ENCODE measurements around the gene ETFA.
"Not testable (repeated sequence)": the region's sequence is repeated elsewhere in the genome, so short reads cannot be mapped to it uniquely, and the experiment has no call there.

Gene ETFA

DNA sequence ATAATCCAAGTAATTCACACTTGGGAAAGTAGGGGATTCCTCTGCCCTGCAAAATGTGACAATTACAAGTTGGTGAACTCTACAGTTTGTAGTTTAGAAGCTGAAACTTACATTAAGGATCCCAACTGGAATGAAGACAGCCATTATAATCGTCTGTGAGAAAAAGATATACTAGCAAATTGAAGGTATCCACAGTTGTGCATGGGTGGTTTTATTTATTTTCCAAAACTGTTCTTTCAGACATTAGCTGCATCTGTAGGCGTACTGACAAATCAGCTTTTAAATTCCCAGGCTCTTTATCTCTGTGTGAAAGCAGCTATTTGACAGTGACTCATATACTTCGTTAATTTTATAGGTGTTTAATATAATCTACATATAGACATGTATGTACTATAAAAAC is 12.8 kb upstream of the ETFA start:
- DNase-seq = no peak

DNA sequence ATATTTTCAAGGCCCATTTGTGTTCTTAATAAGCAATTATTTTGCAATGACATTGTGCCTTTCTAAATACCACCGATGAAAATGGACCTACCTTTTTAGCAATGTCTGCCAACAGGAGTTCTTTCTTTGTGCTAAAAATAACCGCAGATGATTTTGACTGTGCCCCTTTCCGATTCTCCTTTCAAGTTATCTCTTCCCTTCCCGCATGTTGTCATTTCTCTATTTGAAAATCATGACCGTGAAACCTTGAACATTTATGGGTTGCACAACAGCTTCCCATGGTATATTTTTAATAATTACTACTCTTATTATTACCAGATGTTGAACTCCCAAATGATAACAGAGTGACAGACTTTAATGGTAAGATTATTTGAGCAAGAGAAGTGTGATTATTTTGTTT is 10.3 kb upstream of the ETFA start:
- no peak for DNase-seq

DNA sequence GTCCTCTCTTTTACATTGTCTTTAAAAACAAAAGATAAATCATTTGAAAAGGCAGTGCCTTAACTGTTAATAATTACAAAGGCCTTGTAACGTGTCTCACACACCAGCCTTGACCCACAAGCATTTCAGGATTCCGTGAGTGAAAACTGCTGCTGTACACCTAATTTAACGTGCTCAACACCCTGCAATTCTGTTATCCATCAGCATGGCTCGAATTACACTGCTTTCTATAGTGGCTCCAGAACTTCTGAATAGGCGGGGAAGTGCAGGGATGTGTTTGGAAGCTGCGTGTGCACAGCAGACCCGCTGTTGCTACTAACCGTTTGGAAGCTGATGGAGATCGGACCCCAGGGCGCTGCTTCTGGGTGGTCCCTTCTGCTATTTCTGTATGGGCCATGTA is 9.9 kb upstream of the ETFA start:
- no peak for DNase-seq

DNA sequence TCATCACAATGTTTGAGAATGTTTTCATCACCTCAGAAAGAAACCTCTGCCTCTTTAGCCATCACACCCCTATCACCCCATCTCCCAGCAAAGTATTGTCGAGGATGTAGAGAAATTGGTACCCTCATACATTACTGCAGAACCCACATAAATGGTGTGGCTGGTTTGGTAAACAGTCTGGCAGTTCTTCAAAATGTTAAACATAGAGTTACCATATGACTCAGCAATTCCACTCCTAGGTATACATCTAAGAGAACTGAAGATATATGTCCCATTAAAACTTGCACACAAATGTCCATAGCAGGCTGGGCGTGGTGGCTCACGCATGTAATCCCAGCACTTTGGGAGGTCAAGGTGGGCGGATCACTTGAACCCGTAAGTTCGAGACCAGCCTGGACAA is 8.7 kb upstream of the ETFA start:
- no peak for DNase-seq

DNA sequence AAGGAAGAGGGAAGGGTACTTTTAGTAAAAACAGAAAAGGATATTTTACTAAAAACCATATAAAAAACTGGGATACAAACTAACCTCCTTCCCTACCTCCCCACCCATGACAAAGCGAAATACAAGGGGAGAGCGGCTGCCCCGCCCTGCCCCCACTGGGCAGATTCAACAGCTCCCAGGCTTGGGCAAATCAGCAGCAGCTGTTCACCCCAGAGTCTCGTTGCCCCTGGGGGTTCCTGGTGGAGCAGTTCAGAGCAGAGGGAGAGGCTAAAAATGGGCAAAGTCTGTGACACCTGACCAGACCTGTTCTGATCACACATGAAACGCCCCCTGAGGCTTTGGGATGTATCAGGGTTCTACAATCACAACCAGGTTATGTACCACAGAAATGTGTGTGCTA is 2.5 kb upstream of the ETFA start:
- no peak for DNase-seq

DNA sequence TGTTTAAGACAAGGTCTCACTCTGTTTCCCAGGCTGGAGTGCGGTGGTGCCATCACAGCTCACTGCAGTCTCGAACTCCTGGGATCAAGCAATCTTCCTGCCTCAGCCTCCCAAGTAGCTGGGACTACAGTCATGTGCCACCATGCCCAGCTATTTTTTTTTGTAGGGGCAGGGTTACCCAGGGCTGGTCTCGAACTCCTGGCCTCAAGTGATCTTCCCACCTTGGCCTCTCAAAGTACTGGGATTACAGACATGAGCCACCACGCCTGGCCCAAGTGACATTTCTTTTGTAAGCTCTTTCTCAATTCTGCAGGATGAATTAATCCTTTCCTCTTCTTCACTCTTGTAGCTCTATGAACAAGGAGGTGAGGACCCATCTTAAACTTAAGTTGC is 1.9 kb upstream of the ETFA start:
- DNase-seq = not testable (repeated sequence)

DNA sequence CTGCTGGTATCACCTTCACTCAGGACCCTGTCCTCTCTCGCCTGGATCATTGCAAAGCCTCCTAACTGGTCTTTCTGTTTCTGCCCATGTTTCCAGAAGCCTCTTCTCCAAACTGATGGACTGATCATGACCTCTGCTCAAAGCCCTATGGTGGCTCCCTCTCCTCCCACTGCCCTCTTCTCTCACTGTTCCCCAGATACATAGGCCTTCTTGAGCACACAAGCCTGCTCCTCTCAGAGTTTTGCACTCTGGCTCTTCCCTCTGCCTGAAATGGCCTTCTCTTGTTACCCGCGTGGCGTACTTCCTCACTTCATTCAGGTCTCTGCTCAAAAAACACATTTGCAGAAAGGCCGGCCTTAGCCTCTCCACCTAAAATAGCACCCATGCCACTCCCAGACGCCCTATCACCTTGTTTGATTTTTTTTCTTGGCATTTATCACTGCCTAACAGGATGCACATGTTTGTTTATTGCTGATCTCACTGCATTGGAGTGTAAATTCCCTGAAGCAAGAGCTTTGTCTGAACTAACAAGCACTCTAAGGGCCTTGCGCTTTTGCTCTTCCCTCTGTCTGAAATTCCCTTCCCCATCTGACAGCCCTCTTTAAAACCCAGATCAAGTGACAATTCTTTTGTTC is 1.4 kb upstream of the ETFA start:
- DNase-seq = no peak

DNA sequence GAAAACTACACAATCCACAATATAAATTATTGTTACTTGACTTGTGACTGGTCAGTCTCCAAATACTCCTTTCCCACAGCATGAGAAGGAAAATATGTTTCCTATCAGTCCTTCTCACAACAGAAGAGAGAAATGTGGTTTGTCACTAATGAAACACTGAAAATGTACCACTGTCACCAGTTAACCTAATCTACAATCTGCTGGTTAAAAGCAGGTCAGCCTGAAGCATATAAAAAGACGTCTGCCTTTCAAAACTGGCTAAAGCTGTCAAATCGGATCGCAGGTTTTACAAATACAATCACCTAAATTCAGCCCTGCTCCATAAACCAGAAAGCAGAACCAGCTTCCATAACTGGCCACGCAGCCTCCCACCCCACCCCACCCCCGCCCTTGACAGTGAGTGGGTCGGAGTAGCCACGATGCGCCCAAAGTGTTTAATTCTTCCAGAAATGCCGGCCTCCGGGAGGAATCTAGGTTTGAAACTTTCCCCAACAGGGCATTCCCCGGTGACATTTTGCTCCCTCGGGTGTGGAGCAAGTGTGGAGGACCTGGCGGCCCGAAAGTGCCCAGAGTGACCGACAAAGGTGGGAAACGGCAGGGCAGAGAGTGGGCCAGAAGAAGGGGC is 682 bp downstream of the ETFA start:
- DNase-seq = peak; percentile 6 to 10

DNA sequence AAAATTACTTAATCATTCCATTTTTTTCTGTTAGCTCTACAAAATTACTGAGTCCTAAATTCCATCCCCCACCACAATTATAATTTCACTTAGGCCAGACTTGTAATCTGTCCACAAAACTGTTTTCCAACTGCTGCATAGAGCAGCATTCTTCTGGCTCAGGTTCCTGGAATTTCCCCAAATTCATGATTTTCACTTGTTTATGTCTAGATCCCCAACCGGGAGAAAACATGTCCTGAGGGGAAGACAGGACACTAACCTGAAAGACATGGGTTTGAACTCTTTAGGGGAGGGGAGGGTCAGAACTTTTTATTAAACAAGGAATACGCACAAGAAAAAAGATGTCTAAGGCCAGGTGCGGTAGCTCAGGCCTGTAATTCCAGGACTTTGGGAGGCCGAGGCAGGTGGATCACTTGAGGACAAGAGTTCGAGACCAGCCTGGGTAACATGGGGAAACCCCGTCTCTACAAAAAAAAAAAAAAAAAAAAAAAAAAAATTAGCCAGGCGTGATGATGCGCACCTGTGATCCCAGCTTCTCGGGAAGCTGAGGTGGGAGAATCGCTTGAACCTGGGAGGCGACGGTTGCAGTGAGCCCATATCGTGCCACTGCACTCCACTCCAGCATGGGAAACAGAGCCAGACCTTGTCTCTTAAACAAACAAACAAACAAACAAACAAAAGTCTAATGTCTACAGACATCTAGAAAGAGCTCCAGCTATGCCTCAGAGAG is 1.5 kb downstream of the ETFA start:
- no peak for DNase-seq

DNA sequence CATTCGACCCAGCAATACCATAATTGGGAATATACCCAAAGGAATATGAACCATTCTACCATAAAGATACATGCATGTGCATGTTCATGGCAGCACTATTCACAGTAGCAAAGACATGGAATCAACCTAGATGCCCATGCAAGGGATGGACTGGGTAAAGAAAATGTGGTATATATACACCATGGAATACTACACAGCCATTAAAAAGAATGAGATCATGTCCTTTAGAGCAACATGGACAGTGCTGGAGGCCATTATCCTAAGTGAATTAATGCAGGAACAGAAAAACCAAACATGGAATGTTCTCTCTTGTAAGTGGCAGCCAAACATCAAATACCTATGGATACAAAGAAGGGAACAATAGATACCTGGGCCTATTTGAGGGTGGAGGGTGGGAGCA is 7.4 kb downstream of the ETFA start:
- DNase-seq = no peak

DNA sequence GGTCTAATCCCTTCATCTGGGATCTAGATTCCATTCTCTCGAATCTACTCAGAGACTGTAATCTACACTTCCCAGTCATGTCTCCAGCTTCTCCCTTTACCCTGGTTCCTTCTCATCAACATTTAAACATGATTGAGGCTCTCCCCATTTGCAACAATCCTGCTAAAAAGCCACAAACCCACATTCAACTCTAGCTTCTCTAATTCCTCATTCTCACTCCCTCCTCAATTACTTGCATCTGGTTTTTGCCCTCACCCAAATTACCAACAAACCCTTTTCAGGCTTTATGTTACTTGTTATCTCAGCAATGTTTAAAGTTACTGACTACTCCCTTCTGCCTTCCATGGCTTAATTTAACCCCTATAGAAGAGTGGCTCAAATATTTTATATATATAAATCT is 11.5 kb downstream of the ETFA start:
- no peak for DNase-seq

DNA sequence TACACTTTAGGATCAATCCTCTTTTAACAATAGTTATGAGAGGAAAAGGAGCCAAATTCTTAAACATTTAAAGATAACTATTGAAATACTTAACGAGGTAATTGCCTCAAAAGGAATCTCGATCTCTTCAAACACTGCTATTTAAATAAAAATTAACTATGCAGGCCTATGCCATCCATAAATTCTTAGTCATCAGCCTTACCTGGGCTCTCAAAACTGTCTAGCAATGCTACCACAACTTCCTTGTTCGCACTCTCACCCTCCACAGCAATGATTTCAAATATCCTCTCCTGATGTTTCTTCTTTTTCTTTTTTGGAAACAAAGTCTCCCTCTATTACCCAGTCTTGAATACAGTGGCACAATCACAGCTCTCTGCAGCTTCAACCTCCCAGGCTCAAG is 12.3 kb downstream of the ETFA start:
- DNase-seq = no peak

DNA sequence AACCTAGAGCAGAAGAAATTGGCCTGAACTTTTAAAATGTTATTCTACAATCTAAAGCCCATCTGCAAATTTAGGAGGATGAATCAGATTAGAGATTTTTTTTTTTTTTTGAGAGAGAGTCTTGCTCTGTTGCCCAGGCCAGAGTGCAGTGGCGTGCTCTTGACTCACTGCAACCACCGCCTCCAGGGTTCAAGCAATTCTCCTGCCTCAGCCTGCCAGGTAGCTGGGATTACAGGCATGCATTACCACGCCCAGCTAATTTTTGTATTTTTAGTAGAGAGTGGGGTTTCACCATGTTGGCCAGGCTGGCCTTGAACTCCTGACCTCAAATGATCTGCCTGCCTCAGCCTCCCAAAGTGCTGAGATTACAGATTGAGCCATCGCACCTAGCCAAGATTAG is 13.3 kb downstream of the ETFA start:
- not testable (repeated sequence) for DNase-seq

DNA sequence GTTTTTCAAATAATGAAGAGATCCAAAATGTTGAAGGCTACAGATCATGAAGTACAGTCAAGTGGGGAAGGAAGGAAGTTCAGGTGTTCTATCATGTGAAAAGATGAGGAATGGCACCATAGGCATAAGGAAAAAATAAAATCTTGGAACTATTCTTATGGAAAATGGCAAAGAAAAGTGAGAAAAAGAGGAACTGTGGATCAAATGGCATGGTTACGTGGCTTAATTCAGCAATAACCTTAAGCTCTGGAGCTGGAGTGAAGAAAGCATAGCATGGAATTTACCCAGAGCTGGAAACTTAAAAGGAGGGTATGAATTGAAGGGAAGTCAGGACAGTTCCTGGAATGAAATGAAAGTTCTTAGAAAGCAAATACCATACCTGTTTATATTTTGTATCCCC is 14.4 kb downstream of the ETFA start:
- no peak for DNase-seq

DNA sequence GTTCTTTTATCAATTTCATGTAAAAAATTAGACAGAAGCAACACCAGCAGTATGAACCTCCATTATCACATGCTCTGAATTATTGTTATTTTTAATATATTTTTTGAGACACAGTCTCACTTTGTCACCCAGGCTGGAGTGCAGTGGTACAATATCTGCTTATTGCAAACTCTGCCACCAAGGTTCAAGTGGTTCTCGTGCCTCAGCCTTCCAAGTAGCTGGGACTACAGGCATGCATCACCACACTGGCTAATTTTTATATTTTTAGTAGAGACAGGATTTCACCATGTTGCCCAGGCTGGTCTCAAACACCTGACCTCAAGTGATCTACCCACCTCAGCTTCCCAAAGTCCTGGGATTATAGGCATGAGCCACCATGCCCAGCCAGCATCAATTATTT is 16.8 kb downstream of the ETFA start:
- DNase-seq = not testable (repeated sequence)

DNA sequence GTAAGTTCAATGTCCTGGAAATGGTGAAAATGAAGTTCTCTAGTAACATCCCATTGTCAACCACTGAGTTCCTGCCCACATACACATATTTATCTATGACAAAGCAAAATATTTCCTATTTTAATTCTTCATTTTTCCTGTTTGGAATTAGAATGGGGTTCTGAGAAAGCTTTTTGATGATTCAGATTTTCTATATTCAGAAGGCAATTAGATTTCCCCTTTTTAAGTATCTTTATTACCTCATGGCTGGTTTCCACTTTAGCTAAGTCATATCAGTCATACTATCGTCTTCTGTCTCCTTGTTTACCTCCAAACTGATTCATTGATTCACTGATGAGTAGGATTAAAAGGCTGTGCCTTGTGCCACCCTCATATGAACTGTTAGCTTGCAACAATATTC is 17.9 kb downstream of the ETFA start:
- no peak for DNase-seq

DNA sequence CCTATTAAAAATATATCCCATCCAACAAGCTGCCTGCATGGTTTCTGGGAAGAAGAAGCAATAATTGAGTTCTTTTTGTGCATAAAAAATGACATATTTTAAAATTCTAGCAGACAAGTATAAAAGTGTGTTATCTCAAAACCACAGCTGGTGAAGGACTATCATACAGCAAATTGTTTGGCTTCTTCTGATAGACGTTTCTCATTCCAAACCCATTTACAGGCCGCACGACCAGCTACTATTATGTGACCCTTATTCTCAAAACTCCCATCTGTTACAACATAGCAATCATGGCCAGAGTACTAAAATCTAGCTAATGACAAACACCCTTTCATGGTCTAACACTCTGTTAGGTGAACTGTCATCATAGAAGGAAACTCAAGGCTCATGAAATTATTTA is 21.7 kb downstream of the ETFA start:
- no peak for DNase-seq

DNA sequence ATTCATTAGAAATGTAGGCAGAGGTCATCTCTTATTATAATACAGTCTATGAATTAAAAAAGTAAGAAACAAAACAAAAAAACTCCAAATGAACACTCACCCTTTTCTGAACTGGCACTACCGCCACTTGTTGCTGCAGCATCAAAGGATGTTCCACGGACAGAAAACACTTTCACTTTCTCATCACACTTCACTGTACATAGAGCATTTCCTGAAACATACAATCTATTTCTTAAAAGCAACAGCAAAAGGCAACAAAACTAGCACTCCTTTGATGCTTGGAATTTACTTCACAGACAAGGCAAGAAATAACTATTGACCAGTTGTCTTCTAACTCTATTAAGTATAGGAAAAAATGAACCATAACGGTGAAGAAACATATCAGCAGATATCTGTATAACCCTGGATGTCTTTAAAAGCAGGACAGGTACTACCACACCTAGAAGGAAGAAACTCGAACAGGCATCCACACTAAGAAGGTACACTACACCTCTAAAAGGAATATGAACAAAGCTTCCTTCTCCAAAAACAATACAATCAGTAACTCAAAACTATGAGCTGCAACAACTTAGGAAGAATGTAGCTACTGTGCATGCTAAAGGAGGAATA is 24.9 kb downstream of the ETFA start:
- DNase-seq = peak in 1 of 2 donors; percentile 61

DNA sequence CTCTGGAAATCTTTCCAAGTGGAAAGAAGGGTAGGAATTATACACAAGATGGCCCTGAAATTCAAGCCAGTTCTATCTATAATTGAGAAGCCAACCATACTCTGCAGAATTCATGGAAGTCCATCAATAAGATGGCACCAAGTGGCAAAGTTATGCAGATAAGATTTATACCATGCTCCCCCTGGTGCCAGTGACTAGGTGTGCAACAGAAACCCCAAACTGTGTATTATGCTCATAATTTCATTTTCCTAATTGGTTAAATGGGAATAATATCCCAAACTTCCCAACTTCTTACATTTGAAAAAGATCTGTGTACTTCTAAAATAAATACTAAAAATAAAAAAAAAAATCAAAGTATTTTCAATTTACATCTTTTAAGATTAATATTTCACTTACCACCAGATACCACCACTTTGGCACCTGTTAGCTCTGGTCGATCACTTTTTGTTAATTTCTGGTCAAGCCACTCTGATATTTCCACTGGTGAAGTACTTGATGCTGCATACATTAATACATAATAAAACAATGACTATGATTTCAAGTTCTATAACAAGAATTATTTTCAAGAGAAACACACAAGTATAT is 25.9 kb downstream of the ETFA start:
- peak in 1 of 2 donors; percentile 17 for DNase-seq

DNA sequence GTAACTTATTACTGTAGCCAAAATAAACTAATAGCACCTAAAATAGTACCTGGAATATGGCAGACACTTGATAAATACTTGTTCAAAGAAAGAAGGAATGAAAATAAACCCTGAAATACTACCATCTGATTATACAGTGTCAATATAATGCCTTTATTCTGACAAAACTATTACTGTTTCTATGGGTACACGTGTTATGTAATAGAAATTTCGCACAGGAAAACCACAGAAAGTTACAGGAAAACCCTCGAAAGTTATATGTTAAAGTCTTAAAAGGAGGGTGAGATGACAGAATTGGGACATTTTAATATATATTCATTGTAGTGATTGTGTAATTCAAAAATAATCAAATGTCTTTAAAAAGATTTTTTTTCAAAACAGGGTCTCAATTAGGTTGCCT is 28.8 kb downstream of the ETFA start:
- peak in 1 of 2 donors; percentile 27 for DNase-seq

DNA sequence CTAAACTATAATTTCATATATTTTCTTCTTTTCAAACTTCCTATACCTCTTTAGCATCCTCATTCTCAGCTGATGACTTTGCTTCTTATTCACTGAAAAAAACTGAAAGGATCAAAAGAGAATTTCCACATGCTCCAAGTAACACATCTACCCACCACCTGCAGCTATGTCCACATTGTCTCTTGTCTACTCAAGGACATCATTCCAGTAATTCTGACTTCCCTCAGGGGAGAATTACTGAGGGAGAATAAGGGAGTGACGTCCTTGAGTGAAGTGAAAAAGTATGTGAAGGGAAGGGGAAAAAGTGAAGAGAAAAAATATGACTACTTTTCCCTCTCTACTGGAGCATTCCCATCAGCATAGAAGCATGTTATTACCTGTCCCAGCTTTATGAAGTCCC is 32.6 kb downstream of the ETFA start:
- DNase-seq = no peak

DNA sequence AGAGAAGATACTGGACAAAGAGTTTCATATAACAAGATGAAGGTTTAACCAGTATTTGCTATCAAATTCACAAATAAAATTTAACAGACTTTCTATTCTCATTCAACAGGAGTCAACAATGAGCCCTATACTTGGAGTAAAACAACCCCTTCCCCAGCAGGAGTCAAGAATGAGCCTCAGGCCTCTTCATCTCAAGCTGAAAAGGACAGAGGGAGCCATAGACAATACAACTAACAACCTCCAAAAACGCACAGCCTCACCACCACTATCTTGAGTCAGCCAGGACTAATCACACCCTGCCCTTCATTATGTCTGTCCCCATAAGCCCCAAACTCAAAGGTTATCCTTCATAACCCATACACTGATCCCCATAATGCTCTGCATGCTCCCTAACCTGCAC is 36.4 kb downstream of the ETFA start:
- DNase-seq = no peak

DNA sequence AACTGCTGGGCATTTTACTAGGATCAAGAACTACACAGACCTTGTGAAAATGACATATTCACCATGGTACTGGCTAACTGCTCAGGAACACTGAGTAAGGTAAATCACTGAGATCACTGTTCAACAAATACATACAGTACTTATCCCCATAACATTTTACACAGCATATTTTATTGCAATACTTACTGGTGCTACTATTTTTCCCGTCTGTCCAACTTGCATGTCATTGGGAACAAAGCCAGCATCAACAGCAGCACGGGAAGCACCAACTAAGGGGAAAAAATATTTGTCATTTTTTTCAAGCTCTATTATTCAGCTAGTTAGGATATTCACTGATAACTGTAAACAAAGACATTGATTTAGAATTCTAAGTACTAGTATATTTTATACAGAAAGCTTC is 37.0 kb downstream of the ETFA start:
- no peak for DNase-seq

DNA sequence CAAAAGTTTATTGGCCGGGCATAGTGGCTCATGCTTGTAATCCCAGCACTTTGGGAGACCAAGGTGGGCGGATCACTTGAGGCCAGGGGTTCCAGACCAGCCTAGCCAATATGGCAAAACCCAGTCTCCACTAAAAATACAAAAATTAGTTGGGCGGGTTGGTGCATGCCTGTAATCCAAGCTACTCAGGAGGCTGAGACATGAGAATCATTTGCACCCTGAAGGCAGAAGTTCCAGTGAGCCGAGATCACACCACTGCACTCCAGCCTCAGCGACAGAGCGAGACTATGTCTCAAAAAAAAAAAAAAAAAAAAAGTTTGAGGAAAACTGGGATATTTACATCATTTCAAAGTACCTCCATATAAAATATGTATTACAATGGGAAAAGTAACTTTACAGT is 40.4 kb downstream of the ETFA start:
- no peak for DNase-seq
